Stomach (tissue), 9 donors: ENCODE measurements around the gene B3GAT1. TPM values are rescaled to one million over a fixed set of nuclear protein-coding genes. Genes with fewer than 3 reads are reported as not detected.

Experiments used
- DNase-seq, 2 donors: peaks; one replicate each; pipeline versions ENCODE4 v3.0.0 to v3.0.0-alpha.2; 2013 to 2019
- H3K27ac ChIP-seq, 5 donors: fragments of 200-600 bp in 4 of 5; sonication (generic) in 4 of 5; one replicate each; pipeline ENCODE4 v1.5.1; 2013 to 2019; ENCODE audit warnings: mild to moderate bottlenecking in 1 of 5, moderate library complexity in 1 of 5
- H3K27me3 ChIP-seq, 3 donors: fragments of 200-600 bp; sonication (generic); one replicate each; pipeline ENCODE4 v1.5.1; 2017 to 2019; ENCODE audit warnings: mixed run types in 1 of 3
- H3K36me3 ChIP-seq, 4 donors: fragments of 200-600 bp; sonication (generic); 1 replicate in 3 of 4; 2 replicates in 1 of 4; pipeline ENCODE4 v1.5.1; 2016 to 2019
- H3K4me1 ChIP-seq, 4 donors: fragments of 200-600 bp; sonication (generic); one replicate each; pipeline ENCODE4 v1.5.1; 2016 to 2019
- H3K4me3 ChIP-seq, 4 donors: fragments of 200-600 bp; sonication (generic) in 3 of 4; one replicate each; pipeline ENCODE4 v1.5.1; 2016 to 2019; ENCODE audit warnings: mild to moderate bottlenecking in 1 of 4
- H3K9me3 ChIP-seq, 4 donors: fragments of 200-600 bp; sonication (generic); one replicate each; pipeline ENCODE4 v1.5.1; 2016 to 2019
- EP300 ChIP-seq: sonication (generic); formaldehyde crosslinking; IDR thresholded peaks from one replicate; pipeline ENCODE4 v1.6.1; 2017; ENCODE audit warnings: antibody characterized with exemption
- POLR2A ChIP-seq, 4 donors: fragments of 450-650 bp; IDR thresholded peaks; one replicate each; pipeline ENCODE4 v1.6.1; 2016; ENCODE audit warnings: antibody characterized with exemption in 4 of 4, control low read depth in 2 of 4, mild to moderate bottlenecking in 1 of 4, moderate library complexity in 1 of 4
- POLR2AphosphoS5 ChIP-seq, 3 donors: sonication (generic); formaldehyde crosslinking; IDR thresholded peaks; one replicate each; pipeline ENCODE4 v1.6.1; 2016; ENCODE audit warnings: antibody characterized with exemption in 3 of 3
- WGBS, 5 donors: extraction: QIAGEN DNeasy Blood & Tissue Kit in 3 of 5; methylation state at CpG; one replicate each; pipeline versions ENCODE4 v1.1.5 to v1.1.7; 2013 to 2018; 5-methylcytosine and 5-hydroxymethylcytosine counted together
- intact Hi-C: fragments of 100-400 bp; cut with DNase I; formaldehyde crosslinking; loops from one replicate; pipeline ENCODE4 v1.15.1; 2023; ENCODE audit warnings: low total_unique reads
- polyA plus RNA-seq, 3 donors: library from polyadenylated mRNA; stranded (reverse); fragments of 200-250 nt; gene quantifications; one replicate each; pipeline ENCODE4 v1.2.3, GENCODE V29; 2013
- total RNA-seq, 5 donors: library from RNA; depleted of rRNA; stranded (reverse); fragments of >200 nt; gene quantifications; one replicate each; pipeline versions ENCODE4 v1.1.0 to v1.2.3, GENCODE V29; 2014 to 2016
- TF ChIP-seq, protein P1 (sequence below), 7 experiments: fragments of 450-650 bp in 4 of 7; fragments of 200-600 bp in 3 of 7; sonication (generic) in 3 of 7; IDR thresholded peaks; one replicate each; pipeline ENCODE4 v1.5.1; 2016 to 2019; ENCODE audit warnings: antibody characterized with exemption in 7 of 7, control low read depth in 2 of 7, mild to moderate bottlenecking in 1 of 7
- donor health status: healthy with polysubstance abuse.
- donor health status: Bipolar disorder and iron deficiency.
- donor health status: healthy.

The B3GAT1 gene
- total and polyA plus RNA-seq, 8 donors, result 5.3 to 34.4 (median 18.7) TPM; not detected in 2

DNA sequence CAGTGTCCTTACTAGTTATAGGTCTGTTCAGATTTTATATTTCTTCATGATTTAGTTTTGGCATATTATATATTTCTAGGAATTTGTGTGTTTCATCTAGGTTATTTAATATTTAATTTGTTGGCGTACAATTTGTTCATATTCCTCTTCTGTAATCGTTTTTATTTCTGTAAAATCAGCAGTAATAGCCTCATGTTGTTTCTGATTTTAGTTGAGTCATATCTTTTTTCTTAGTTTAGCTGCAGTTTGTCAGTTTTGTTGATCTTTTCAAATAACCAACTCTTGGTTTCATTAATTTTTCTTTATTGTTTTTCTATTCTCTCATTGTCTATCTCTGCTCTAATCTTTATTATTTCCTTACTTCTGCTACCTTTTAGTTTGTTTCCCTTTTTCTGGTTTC, 59.9 kb downstream of the B3GAT1 start:
- H3K4me1 ChIP-seq, result no peaks in the 10 kb centered on the region
- H3K27me3 ChIP-seq, result no peaks in the 10 kb centered on the region
- no peak overlapping the region for H3K4me3 ChIP-seq
- no peak for DNase-seq
- 89 to 97% (median 93%) methylated on average over 2 of the region's 2 CpGs for WGBS, 5 donors
- intact Hi-C loops, result no loop called here
- TF ChIP-seq POLR2A (IDR thresholded peaks at IDR 0.05) (no peak), EP300 (no peak), POLR2AphosphoS5 (IDR thresholded peaks at IDR 0.05) (no peak)
- TF ChIP-seq, protein P1, sequence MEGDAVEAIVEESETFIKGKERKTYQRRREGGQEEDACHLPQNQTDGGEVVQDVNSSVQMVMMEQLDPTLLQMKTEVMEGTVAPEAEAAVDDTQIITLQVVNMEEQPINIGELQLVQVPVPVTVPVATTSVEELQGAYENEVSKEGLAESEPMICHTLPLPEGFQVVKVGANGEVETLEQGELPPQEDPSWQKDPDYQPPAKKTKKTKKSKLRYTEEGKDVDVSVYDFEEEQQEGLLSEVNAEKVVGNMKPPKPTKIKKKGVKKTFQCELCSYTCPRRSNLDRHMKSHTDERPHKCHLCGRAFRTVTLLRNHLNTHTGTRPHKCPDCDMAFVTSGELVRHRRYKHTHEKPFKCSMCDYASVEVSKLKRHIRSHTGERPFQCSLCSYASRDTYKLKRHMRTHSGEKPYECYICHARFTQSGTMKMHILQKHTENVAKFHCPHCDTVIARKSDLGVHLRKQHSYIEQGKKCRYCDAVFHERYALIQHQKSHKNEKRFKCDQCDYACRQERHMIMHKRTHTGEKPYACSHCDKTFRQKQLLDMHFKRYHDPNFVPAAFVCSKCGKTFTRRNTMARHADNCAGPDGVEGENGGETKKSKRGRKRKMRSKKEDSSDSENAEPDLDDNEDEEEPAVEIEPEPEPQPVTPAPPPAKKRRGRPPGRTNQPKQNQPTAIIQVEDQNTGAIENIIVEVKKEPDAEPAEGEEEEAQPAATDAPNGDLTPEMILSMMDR (IDR thresholded peaks at IDR 0.05), result no peak
- H3K36me3 ChIP-seq, result no peaks in the 10 kb centered on the region
- no peak overlapping the region for H3K27ac ChIP-seq
- no peaks in the 10 kb centered on the region for H3K9me3 ChIP-seq

DNA sequence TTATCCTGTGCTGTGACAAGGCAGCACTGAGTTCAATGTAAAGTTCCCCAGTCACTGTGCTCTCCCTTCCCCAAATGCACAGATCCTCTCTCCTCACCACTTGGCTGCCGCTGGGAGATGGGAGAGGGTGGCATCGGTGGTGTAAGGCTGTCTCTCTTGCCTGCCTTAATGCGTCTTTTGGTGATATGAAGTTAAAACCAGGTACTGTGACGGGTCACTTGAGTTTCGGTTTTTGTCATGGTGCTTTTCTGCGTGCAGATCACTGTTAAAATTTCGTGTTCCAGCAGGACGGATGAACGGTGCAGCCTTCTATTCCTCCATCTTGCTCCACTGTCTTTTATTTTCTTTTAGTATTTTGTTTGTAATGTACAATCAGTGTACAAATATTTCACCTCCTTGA, 61.7 kb downstream of the B3GAT1 start:
- WGBS, 5 donors, result 89 to 94% (median 93%) methylated on average over 9 of the region's 9 CpGs
- H3K9me3 ChIP-seq, result no peaks in the 10 kb centered on the region
- intact Hi-C loops, result no loop called here
- H3K27ac ChIP-seq, result no peak overlapping the region
- TF ChIP-seq, protein P1 (IDR thresholded peaks at IDR 0.05), result no peak
- TF ChIP-seq EP300 (no peak), POLR2AphosphoS5 (IDR thresholded peaks at IDR 0.05) (no peak), POLR2A (IDR thresholded peaks at IDR 0.05) (no peak)
- no peaks in the 10 kb centered on the region for H3K36me3 ChIP-seq
- no peak for DNase-seq
- no peaks in the 10 kb centered on the region for H3K4me1 ChIP-seq
- no peaks in the 10 kb centered on the region for H3K27me3 ChIP-seq
- no peak overlapping the region for H3K4me3 ChIP-seq

DNA sequence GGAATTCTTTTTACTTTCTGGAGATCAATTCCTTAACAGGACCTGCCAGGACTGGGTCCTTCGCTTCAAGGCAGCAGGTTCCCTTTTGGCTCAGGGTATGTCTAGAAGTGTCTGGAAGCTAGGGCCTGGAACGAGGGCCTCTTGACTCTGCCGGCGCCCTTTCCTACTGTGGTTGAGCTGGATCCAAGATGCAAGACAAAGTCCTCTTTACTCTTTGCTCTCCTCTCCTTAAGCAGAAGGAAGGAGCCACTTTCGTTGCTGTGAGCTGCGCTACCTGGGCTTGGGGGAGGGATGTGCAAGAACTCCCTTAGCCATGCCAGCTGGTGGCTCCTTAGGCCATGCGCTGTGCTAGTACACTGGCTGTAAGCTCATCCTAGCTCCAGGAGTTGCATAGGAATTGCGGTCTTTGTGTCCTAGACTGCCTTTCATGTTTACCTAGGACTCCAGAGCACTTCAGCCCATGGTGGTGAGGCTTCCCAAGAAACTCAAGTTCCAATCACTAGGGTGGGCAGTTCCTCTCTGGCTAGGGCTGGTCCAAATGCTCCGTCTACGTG, 62.2 kb downstream of the B3GAT1 start:
- H3K36me3 ChIP-seq, result no peaks in the 10 kb centered on the region
- no peaks in the 10 kb centered on the region for H3K27me3 ChIP-seq
- no peak overlapping the region for H3K4me3 ChIP-seq
- no peaks in the 10 kb centered on the region for H3K9me3 ChIP-seq
- intact Hi-C loops, result no loop called here
- no peaks in the 10 kb centered on the region for H3K4me1 ChIP-seq
- DNase-seq, result no peak
- WGBS, 5 donors, result 87 to 93% (median 93%) methylated on average over 9 to 10 of the region's 10 CpGs
- H3K27ac ChIP-seq, result no peak overlapping the region
- TF ChIP-seq POLR2AphosphoS5 (IDR thresholded peaks at IDR 0.05), result no peak
- TF ChIP-seq, protein P1 (IDR thresholded peaks at IDR 0.05), result no peak
- no peak for TF ChIP-seq EP300
- TF ChIP-seq POLR2A (IDR thresholded peaks at IDR 0.05), result no peak

DNA sequence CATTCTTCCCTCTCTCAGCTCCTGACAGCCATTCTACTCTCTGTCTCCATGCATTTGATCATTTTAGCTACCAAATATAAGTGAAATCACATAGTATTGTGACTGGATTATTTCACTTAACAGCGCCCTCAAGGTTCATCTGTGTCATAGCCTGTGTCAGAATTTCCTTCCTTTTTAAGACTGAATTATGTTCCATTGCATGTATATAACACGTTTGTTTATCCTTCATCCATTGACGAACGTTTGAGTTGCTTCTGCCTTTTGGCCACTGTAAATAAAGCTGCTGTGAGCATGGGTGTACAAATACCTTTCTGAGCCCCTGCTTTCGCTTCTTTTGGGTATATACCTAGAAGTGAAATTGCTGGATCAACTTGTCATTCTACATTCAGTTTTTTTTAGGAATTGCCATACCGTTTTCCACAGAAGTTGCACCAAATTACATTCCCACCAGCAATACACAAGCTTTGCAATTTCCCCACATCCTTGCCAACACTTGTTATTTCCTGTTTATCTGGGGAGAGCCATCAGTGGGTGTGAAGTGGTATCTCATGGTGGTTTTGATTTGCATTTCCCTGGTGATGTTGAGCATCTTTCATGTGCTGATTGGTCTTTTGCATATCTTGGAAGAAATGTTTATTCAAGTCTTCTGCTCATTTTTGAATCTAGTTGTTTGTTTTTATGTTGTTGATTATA, 62.8 kb downstream of the B3GAT1 start:
- Histone ChIP-seq H3K27ac (no peak overlapping the region), H3K9me3 (no peaks in the 10 kb centered on the region), H3K4me3 (no peak overlapping the region), H3K36me3 (no peaks in the 10 kb centered on the region), H3K4me1 (no peaks in the 10 kb centered on the region), H3K27me3 (no peaks in the 10 kb centered on the region)
- WGBS, 5 donors, result 60 to 72% (median 68%) methylated on average over 6 of the region's 6 CpGs
- intact Hi-C loops, result no loop called here
- DNase-seq, result no peak
- TF ChIP-seq POLR2AphosphoS5 (IDR thresholded peaks at IDR 0.05), result no peak
- TF ChIP-seq POLR2A (IDR thresholded peaks at IDR 0.05), result no peak
- TF ChIP-seq, protein P1 (IDR thresholded peaks at IDR 0.05), result no peak
- TF ChIP-seq EP300, result no peak
